Raji (cell line): ENCODE results near the gene DMRT3.

Experiments
- POLR2A ChIP-seq: IDR thresholded peaks from 2 replicates; pipeline ENCODE4 v1.6.1; 2011; ENCODE audit warnings: low read depth, low read length, control low read depth; ENCODE audit not compliant: insufficient read depth

Gene DMRT3

GRCh38 chr9:1009101-1009707, 32.7 kb downstream of the DMRT3 start:
- no peak for TF ChIP-seq POLR2A

GRCh38 chr9:1013021-1013420, 36.6 kb downstream of the DMRT3 start:
- no peak for TF ChIP-seq POLR2A

- no peak for TF ChIP-seq POLR2A
Observed at GRCh38 chr9:1014225-1014624, 37.8 kb downstream of the DMRT3 start.

GRCh38 chr9:1014640-1015039, 38.2 kb downstream of the DMRT3 start:
- TF ChIP-seq POLR2A, result no peak

- TF ChIP-seq POLR2A, result no peak
Observed at GRCh38 chr9:1018121-1018520, 41.7 kb downstream of the DMRT3 start.

- no peak for TF ChIP-seq POLR2A
Observed at GRCh38 chr9:1024112-1024511, 47.7 kb downstream of the DMRT3 start.

- no peak for TF ChIP-seq POLR2A
Observed at GRCh38 chr9:1025131-1025530, 48.7 kb downstream of the DMRT3 start.

- TF ChIP-seq POLR2A, result no peak
Observed at GRCh38 chr9:1026219-1026618, 49.8 kb downstream of the DMRT3 start.

GRCh38 chr9:1028501-1029190, 52.2 kb downstream of the DMRT3 start:
- TF ChIP-seq POLR2A, result no peak

GRCh38 chr9:1031951-1032601, 55.6 kb downstream of the DMRT3 start:
- TF ChIP-seq POLR2A, result no peak

- no peak for TF ChIP-seq POLR2A
Observed at GRCh38 chr9:1034271-1034670, 57.8 kb downstream of the DMRT3 start.

- no peak for TF ChIP-seq POLR2A
Observed at GRCh38 chr9:1039589-1039988, 63.1 kb downstream of the DMRT3 start.
